ENCODE data around the gene GFOD2. TPM values are rescaled to one million over a fixed set of nuclear protein-coding genes. Genes with fewer than 3 reads are reported as not detected.
"Not testable (repeated sequence)": the region's sequence is repeated elsewhere in the genome, so short reads cannot be mapped to it uniquely, and the experiment has no call there.

GFOD2 gene
- total RNA-seq, 4 donors from 2014 or later: 8.9 to 15.4 (median 11.6) TPM

DNA sequence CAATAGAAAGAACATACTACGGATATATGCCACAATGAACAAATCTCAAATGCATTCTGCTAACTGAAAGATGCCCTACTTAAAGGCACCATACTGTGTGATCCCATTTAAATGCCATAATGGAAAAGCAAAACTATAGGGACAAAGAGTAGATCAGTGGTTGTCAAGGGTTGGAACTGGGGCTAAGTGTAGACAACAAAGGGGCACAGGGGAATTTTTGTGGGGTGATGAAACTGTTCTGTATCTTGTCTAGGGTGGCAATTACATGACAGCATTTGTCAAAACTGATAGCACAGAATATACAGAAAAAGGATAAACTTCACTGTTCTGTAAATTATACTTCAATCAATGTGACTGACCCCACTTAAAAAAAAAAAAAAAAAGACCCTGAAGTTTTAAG is 17.7 kb downstream of the GFOD2 start:
- ATAC-seq: no peak
- no peak for DNase-seq
- TF ChIP-seq, protein P1, sequence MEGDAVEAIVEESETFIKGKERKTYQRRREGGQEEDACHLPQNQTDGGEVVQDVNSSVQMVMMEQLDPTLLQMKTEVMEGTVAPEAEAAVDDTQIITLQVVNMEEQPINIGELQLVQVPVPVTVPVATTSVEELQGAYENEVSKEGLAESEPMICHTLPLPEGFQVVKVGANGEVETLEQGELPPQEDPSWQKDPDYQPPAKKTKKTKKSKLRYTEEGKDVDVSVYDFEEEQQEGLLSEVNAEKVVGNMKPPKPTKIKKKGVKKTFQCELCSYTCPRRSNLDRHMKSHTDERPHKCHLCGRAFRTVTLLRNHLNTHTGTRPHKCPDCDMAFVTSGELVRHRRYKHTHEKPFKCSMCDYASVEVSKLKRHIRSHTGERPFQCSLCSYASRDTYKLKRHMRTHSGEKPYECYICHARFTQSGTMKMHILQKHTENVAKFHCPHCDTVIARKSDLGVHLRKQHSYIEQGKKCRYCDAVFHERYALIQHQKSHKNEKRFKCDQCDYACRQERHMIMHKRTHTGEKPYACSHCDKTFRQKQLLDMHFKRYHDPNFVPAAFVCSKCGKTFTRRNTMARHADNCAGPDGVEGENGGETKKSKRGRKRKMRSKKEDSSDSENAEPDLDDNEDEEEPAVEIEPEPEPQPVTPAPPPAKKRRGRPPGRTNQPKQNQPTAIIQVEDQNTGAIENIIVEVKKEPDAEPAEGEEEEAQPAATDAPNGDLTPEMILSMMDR (IDR thresholded peaks at IDR 0.05 in 4 of 5, conservative IDR thresholded peaks at IDR 0.05 in 1 of 5): no peak
- no peak for TF ChIP-seq POLR2A (IDR thresholded peaks at IDR 0.05)
- Histone ChIP-seq H3K9me3 (no peaks in the 10 kb centered on the region), H3K4me1 (peaks cover 26 to 34% of the 10 kb centered on the region in 2 donors), H3K27me3 (no peaks in the 10 kb centered on the region), H3K4me3 (no peak overlapping the region), H3K36me3 (no peaks in the 10 kb centered on the region), H3K27ac (peak overlapping the region in 2 of 4 donors; percentile 51 to 76)
- intact Hi-C loops (cut with DNase I; ENCODE audit: low total_unique reads): no loop called here
- in situ Hi-C loops (cut with MboI; ENCODE audit: low sequenced_read_pairs in 4 of 4): no loop called here

DNA sequence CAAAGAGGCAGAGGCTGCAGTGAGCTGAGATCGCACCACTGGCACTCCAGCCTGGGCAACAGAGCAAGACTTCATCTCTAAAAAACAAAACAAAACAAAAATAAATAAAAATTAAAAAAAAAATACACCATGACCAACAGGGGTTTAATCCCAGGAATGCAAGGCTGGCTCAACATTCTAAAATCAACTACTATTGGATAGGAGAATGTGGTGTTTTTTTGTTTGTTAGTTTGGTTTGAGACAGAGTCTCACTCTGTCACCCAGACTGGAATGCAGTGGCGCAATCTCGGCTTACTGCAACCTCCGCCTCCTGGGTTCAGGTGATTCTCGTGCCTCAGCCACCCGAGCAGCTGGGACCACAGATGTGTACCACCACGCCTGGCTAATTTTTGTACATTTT is 19.9 kb downstream of the GFOD2 start:
- no peak overlapping the region for H3K4me3 ChIP-seq
- H3K9me3 ChIP-seq: no peaks in the 10 kb centered on the region
- no peaks in the 10 kb centered on the region for H3K36me3 ChIP-seq
- H3K27ac ChIP-seq: no peak overlapping the region
- DNase-seq (no peak), ATAC-seq (no peak)
- in situ Hi-C loops (cut with MboI; ENCODE audit: low sequenced_read_pairs in 4 of 4) (loop anchor here in 1 of 4 donors (25.0 kb wide), 1 partner anchor 338 kb away; no protein-coding TSS in a partner anchor), intact Hi-C loops (cut with DNase I; ENCODE audit: low total_unique reads) (no loop called here)
- H3K27me3 ChIP-seq: no peaks in the 10 kb centered on the region
- no peak for TF ChIP-seq POLR2A (IDR thresholded peaks at IDR 0.05)
- peaks cover 15 to 23% of the 10 kb centered on the region in 2 donors for H3K4me1 ChIP-seq

- TF ChIP-seq, protein P1 (IDR thresholded peaks at IDR 0.05 in 4 of 5, conservative IDR thresholded peaks at IDR 0.05 in 1 of 5): no peak
- no peak for TF ChIP-seq POLR2A (IDR thresholded peaks at IDR 0.05)
- ATAC-seq: no peak
- Histone ChIP-seq H3K27ac (no peak overlapping the region), H3K27me3 (no peaks in the 10 kb centered on the region), H3K4me1 (peaks cover 0 to 8% of the 10 kb centered on the region in 2 donors), H3K36me3 (no peaks in the 10 kb centered on the region), H3K4me3 (no peak overlapping the region), H3K9me3 (no peaks in the 10 kb centered on the region)
- intact Hi-C loops (cut with DNase I; ENCODE audit: low total_unique reads) (no loop called here), in situ Hi-C loops (cut with MboI; ENCODE audit: low sequenced_read_pairs in 4 of 4) (loop anchor here in 1 of 4 donors (25.0 kb wide), 1 partner anchor 340 kb away; no protein-coding TSS in a partner anchor)
- no peak for DNase-seq
Measured at GRCh38 chr16:67697422-67698185, 21.5 kb downstream of the GFOD2 start.

DNA sequence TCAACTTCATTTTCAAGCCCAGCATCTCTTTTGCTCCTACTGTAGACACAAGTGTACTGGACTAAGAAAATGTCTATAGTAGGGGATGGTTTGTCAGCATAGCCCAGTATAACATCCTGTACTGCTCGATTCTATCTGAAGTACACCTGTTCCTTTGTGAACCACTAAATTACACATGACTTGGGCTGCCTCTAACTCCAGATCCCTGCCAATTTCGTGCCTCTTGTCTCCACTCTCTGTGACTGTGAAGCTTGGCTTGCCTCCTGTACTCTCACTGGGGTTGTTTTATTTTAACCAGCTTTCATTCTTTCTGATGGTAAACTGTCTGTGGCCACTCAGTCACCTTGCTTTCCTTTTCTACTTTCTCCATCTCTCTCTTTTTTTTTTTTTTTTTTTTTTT is 24.5 kb downstream of the GFOD2 start:
- in situ Hi-C loops (cut with MboI; ENCODE audit: low sequenced_read_pairs in 4 of 4): loop anchor here in 1 of 4 donors (25.0 kb wide), 1 partner anchor 343 kb away; no protein-coding TSS in a partner anchor
- no peaks in the 10 kb centered on the region for H3K27me3 ChIP-seq
- H3K27ac ChIP-seq: peak overlapping the region in 1 of 4 donors; percentile 46
- ATAC-seq: peak in 1 of 2 donors; percentile 87
- DNase-seq: no peak
- no peak for TF ChIP-seq POLR2A (IDR thresholded peaks at IDR 0.05)
- TF ChIP-seq, protein P1 (IDR thresholded peaks at IDR 0.05 in 4 of 5, conservative IDR thresholded peaks at IDR 0.05 in 1 of 5): no peak
- no peak overlapping the region for H3K4me3 ChIP-seq
- no peaks in the 10 kb centered on the region for H3K9me3 ChIP-seq
- no peaks in the 10 kb centered on the region for H3K36me3 ChIP-seq
- no peaks in the 10 kb centered on the region for H3K4me1 ChIP-seq
- intact Hi-C loops (cut with DNase I; ENCODE audit: low total_unique reads): no loop called here

DNA sequence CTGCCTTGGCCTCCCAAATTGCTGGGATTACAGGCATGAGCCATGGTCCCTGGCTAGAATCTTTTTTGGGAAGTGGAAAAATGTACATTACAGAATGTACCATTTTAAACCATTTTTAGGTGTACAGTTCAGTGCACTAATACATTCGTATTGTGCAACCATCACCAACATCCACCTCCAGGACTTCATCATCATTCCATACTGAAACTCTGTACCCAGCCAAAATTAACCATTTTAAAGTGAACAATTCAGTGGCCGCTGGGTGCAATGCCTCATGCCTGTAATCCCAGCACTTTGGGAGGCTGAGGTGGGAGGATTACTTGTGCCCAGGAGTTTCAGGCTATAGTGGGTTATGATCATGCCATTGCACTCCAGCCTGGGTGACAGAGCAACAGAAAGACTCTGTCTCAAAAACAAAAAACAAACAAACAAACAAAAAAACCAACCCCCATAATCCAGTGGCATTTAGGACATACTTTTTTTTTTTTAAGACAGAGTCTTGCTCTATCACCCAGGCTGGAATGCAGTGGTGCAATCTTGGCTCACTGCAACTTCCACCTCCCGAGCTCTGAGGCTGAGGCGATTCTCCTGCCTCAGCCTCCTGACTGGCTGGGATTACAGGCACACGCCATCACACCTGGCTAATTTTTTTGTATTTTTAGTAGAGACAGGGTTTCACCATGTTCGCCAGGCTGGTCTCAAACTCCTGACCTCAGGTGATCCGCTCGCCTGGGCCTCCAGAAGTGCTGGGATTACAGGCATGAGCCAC is 25.4 kb downstream of the GFOD2 start:
- intact Hi-C loops (cut with DNase I; ENCODE audit: low total_unique reads); H3K27ac ChIP-seq; H3K27me3 ChIP-seq; H3K4me3 ChIP-seq; H3K4me1 ChIP-seq; ATAC-seq; H3K9me3 ChIP-seq; H3K36me3 ChIP-seq; DNase-seq: not testable (repeated sequence)
- in situ Hi-C loops (cut with MboI; ENCODE audit: low sequenced_read_pairs in 4 of 4): loop anchor here in 1 of 4 donors (25.0 kb wide), 1 partner anchor 344 kb away; no protein-coding TSS in a partner anchor

Measured in gastrocnemius medialis (tissue), 4 donors.